ENCODE measurements around the gene GRIA4. TPM values are rescaled to one million over a fixed set of nuclear protein-coding genes. Genes with fewer than 3 reads are reported as not detected.
"Not testable (repeated sequence)": the region's sequence is repeated elsewhere in the genome, so short reads cannot be mapped to it uniquely, and the experiment has no call there.

The GRIA4 gene
- total and polyA plus RNA-seq, 5 donors, result 0.05 to 0.17 TPM; not detected in 3

DNA sequence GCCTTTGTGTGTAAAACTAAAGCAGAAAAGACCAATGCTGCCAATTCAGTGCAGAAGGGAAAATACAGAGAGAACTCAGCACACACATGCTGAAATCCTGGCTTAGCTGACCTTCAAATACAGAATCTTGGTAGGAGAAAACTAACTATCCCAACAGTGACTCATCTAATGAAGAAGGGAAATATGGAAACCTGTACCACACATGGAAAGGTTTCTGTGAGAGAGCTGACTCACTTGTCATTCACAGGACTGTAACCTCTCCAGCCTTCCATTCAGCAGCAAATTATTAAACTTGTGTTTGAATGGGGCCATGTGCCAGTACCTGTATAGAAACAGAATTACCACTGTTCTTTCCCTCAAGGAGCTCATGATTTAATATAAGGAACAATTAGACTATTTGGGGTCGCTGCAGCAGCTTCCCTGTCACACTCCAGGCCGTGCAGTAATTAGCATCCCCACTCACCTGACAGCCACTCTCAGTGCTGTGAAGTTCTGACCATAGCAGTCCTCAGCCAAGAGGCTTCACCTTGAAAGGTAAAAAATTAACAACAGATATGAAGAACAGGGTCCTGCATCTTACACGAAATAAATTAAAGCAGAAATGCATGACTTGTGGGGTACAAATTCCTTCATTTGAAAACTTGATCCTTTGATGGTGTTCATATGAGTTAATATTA, 358.3 kb downstream of the GRIA4 start:
- DNase-seq (no peak), ATAC-seq (no peak)
- WGBS, result 78% methylated on average over 3 of the region's 3 CpGs
- Histone ChIP-seq H3K27me3 (ENCODE audit: control insufficient read depth, insufficient read depth) (no peaks in the 10 kb centered on the region), H3K27ac (ENCODE audit: low read length) (no peak overlapping the region), H3K9me3 (ENCODE audit: control insufficient read depth, low read length) (no peaks in the 10 kb centered on the region), H3K4me1 (ENCODE audit: control insufficient read depth, insufficient read depth, low read length) (no peaks in the 10 kb centered on the region), H3K4me3 (ENCODE audit: low read length) (no peak overlapping the region)
- intact Hi-C loops (cut with DNase I), result no loop called here

DNA sequence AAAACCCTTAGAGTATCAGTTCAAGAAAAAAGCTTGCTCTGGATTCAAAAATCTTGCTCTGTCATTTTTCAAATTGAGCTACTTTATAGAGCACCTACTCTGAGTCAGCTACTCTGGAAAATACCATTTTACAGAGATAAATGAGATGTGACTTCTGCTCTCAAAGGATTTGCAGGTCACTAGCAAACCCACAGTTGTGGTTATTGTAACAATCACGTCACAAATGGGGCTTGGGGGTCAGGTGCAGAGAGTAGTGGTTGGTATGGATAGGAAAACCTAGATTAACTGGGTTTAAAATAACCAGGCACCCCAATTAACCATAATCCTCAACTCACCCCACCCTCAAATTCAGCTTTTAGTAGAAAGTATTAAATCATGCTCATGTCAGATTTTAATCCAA, 359.9 kb downstream of the GRIA4 start:
- no peak overlapping the region for H3K27ac ChIP-seq (ENCODE audit: low read length)
- no peak overlapping the region for H3K4me3 ChIP-seq (ENCODE audit: low read length)
- 69% methylated on average over 1 of the region's 1 CpG for WGBS
- DNase-seq (no peak), ATAC-seq (no peak)
- no peaks in the 10 kb centered on the region for H3K4me1 ChIP-seq (ENCODE audit: control insufficient read depth, insufficient read depth, low read length)
- no peaks in the 10 kb centered on the region for H3K27me3 ChIP-seq (ENCODE audit: control insufficient read depth, insufficient read depth)
- intact Hi-C loops (cut with DNase I), result no loop called here
- no peaks in the 10 kb centered on the region for H3K9me3 ChIP-seq (ENCODE audit: control insufficient read depth, low read length)

DNA sequence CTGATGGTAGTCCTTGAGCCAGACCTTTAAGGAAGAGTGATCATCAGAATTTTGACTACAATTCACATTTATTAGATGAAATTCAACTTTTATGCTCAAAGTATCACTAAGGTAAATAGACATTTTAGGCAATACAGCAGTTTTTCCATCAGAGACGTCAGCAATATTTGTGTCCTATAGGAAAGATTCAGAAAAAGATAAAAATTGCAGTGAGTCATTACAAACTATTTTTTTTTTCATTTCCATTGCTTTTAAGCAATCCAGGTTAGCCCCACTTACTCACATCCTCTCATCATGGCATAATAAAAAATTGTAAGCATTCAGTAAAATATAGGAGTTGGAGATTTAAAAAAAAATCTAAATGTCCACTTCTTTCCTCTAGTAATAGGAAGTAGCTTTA, 365.3 kb downstream of the GRIA4 start:
- intact Hi-C loops (cut with DNase I), result no loop called here
- H3K9me3 ChIP-seq (ENCODE audit: control insufficient read depth, low read length), result no peaks in the 10 kb centered on the region
- H3K4me1 ChIP-seq (ENCODE audit: control insufficient read depth, insufficient read depth, low read length), result no peaks in the 10 kb centered on the region
- H3K27ac ChIP-seq (ENCODE audit: low read length), result no peak overlapping the region
- WGBS, result 77% methylated on average over 1 of the region's 1 CpG
- no peak overlapping the region for H3K4me3 ChIP-seq (ENCODE audit: low read length)
- no peak for DNase-seq
- H3K27me3 ChIP-seq (ENCODE audit: control insufficient read depth, insufficient read depth), result no peaks in the 10 kb centered on the region
- ATAC-seq, result no peak

DNA sequence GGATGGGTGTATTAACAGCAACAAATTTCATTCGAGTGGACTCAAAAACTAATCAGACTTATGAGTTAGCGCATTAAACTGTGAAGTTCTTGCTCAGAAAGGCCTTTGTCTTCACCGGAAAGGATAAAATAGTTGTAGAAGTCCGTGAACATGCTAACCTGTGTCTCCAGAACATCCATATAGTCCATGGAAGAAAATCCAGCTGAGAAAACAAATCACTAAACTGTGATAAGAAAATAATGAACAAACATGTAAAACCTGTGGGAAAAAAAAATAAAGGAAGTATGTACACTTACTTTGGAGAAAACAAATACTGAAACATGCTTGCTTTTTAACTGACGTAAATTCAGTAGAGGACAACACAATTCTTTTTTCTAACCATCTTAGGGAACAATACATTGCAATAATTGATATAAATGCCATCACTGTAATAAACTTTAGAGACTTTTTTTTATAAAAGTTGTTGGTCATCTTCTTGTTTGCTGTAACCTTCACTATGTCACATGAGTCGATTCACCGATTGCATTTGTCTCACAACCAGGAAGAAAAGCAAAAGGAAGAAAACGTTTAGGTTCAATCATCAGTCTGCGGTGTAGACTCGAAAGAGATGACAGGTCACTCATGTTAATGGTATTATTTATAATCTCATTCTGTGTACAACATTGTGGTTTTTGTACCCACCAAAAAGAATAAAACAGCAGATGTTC, 370.3 kb downstream of the GRIA4 start:
- WGBS, result 91% methylated on average over 10 of the region's 10 CpGs
- no peak for ATAC-seq
- no peak overlapping the region for H3K27ac ChIP-seq (ENCODE audit: low read length)
- intact Hi-C loops (cut with DNase I), result no loop called here
- no peak overlapping the region for H3K4me3 ChIP-seq (ENCODE audit: low read length)
- no peak for DNase-seq
- H3K9me3 ChIP-seq (ENCODE audit: control insufficient read depth, low read length), result no peaks in the 10 kb centered on the region
- H3K4me1 ChIP-seq (ENCODE audit: control insufficient read depth, insufficient read depth, low read length), result no peaks in the 10 kb centered on the region
- no peaks in the 10 kb centered on the region for H3K27me3 ChIP-seq (ENCODE audit: control insufficient read depth, insufficient read depth)

DNA sequence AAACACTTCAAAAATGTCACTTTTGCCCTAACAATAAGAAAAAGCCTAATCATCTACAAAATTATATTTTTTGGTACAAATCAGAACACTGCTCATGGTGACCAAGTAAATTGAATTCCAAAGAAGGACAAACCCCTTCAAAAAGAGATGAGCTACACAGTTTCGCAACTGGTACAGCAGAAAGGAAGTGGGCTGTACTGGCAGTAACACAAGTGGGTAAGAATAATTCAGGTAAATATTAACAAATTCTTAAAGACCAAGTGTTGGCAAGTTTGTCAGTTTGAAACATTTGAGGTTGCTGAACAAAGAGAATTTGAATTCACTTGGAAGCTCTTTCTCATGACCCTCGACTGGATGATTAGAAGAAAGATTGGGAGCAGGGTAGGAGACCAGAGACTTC, 376.7 kb downstream of the GRIA4 start:
- Histone ChIP-seq H3K4me1 (ENCODE audit: control insufficient read depth, insufficient read depth, low read length) (no peaks in the 10 kb centered on the region), H3K27me3 (ENCODE audit: control insufficient read depth, insufficient read depth) (no peaks in the 10 kb centered on the region), H3K27ac (ENCODE audit: low read length) (no peak overlapping the region), H3K9me3 (ENCODE audit: control insufficient read depth, low read length) (no peaks in the 10 kb centered on the region), H3K4me3 (ENCODE audit: low read length) (no peak overlapping the region)
- WGBS, result 89% methylated on average over 2 of the region's 2 CpGs
- DNase-seq, result no peak
- no peak for ATAC-seq
- intact Hi-C loops (cut with DNase I), result no loop called here

DNA sequence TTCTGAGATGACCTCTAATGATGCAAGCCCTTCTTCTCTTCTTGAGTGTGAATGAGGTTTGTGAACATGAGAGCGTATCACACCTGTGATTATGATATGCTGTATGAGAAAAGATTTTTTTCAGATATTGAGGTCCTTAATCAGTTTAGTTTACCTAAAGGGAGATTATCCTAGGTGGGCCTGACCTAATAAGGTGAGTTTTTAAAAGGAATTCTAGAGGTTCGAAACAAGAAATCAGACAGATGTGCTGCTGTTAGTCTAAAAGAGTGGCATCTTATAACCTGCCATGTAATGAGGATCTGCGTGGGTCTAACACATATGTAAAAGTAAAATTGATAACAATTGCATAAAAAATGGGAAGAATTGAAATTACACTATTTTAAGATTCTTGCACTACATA, 378.3 kb downstream of the GRIA4 start:
- ATAC-seq, result no peak

DNA sequence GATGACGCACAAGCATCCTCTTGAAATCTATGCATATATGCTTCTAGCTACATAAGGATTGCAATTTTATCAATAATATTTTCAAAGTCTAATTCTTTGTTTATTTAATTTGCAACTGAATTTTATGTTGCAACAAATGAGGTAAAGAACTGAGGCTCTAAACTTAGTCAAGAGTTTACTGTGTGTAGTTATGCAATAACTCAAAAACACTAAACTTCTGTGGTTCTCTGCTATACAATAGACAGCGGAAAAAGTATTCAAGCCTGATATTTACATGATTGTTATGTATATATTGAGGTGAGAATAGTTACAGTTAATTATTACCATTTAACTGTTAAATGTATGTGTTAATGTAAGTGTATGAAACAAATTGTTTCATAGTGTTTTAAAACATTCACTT, 379.3 kb downstream of the GRIA4 start:
- no peaks in the 10 kb centered on the region for H3K4me1 ChIP-seq (ENCODE audit: control insufficient read depth, insufficient read depth, low read length)
- intact Hi-C loops (cut with DNase I), result no loop called here
- DNase-seq (no peak), ATAC-seq (no peak)
- WGBS, result 94% methylated on average over 2 of the region's 2 CpGs
- no peak overlapping the region for H3K4me3 ChIP-seq (ENCODE audit: low read length)
- no peaks in the 10 kb centered on the region for H3K27me3 ChIP-seq (ENCODE audit: control insufficient read depth, insufficient read depth)
- H3K27ac ChIP-seq (ENCODE audit: low read length), result no peak overlapping the region
- H3K9me3 ChIP-seq (ENCODE audit: control insufficient read depth, low read length), result no peaks in the 10 kb centered on the region

More for the DNA sequence above, 378.3 kb downstream of the GRIA4 start:
- 96% methylated on average over 3 of the region's 3 CpGs for WGBS
- no peaks in the 10 kb centered on the region for H3K9me3 ChIP-seq (ENCODE audit: control insufficient read depth, low read length)
- no peak overlapping the region for H3K27ac ChIP-seq (ENCODE audit: low read length)
- H3K27me3 ChIP-seq (ENCODE audit: control insufficient read depth, insufficient read depth), result no peaks in the 10 kb centered on the region
- no peaks in the 10 kb centered on the region for H3K4me1 ChIP-seq (ENCODE audit: control insufficient read depth, insufficient read depth, low read length)
- intact Hi-C loops (cut with DNase I), result no loop called here
- no peak for DNase-seq
- H3K4me3 ChIP-seq (ENCODE audit: low read length), result no peak overlapping the region

DNA sequence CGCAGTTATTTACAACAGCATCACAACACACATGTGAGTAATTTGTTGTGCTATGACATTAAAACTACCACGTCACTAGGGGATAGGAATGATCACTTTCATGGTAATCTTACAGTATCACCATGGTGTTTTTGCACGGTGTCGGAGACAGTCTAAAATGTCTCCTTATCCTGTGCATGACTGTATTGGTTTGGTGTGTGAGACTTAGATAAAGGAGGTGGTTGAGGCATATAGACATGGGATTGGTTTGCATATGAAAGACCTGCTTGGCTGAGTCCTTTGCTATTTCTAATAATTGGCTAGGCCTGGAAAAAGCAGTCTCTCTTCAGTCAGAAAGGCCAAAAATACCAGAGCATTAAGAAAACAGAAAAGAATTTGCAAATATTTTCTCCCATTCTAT, 382.0 kb downstream of the GRIA4 start:
- no peaks in the 10 kb centered on the region for H3K27me3 ChIP-seq (ENCODE audit: control insufficient read depth, insufficient read depth)
- ATAC-seq, result no peak
- intact Hi-C loops (cut with DNase I), result no loop called here
- WGBS, result 96% methylated on average over 4 of the region's 4 CpGs
- no peak overlapping the region for H3K4me3 ChIP-seq (ENCODE audit: low read length)
- no peaks in the 10 kb centered on the region for H3K9me3 ChIP-seq (ENCODE audit: control insufficient read depth, low read length)
- no peaks in the 10 kb centered on the region for H3K4me1 ChIP-seq (ENCODE audit: control insufficient read depth, insufficient read depth, low read length)
- DNase-seq, result no peak
- no peak overlapping the region for H3K27ac ChIP-seq (ENCODE audit: low read length)

DNA sequence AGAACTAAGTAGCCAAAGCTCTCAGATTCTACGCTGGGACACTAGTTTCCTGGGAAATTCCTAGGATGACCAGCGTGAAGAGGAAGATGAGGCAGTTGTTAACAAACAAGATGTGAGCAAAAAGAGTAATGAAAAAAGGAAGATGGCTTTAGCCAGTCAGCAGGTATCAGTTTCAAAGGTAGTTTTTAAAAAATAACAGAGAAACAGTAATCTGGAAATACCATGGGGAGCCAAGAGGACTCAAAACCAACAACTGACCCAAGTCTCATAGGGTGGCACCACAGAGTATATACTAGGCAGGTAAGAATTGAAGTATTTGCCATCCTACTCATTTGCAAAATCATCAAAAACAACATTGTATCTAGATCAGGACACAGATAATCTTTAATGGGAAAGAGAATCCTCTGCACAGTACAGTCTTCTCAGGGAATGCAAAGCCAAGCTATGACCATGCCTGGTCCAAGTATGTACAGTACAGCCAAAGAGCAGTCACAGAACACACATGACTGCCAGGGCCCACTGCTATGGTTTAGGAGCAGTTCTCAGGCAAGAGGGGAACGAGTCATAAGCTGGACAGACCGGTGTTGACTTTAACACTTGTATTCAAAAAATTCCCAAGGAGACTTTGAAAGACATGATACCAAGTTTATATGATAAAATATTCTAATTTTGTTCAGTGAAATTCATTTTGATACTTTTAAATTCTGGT, 391.6 kb downstream of the GRIA4 start:
- DNase-seq (no peak), ATAC-seq (no peak)
- 92% methylated on average over 4 of the region's 4 CpGs for WGBS
- no peak overlapping the region for H3K4me3 ChIP-seq (ENCODE audit: low read length)
- no peaks in the 10 kb centered on the region for H3K27me3 ChIP-seq (ENCODE audit: control insufficient read depth, insufficient read depth)
- no peaks in the 10 kb centered on the region for H3K9me3 ChIP-seq (ENCODE audit: control insufficient read depth, low read length)
- H3K4me1 ChIP-seq (ENCODE audit: control insufficient read depth, insufficient read depth, low read length), result no peaks in the 10 kb centered on the region
- intact Hi-C loops (cut with DNase I), result no loop called here
- H3K27ac ChIP-seq (ENCODE audit: low read length), result no peak overlapping the region

DNA sequence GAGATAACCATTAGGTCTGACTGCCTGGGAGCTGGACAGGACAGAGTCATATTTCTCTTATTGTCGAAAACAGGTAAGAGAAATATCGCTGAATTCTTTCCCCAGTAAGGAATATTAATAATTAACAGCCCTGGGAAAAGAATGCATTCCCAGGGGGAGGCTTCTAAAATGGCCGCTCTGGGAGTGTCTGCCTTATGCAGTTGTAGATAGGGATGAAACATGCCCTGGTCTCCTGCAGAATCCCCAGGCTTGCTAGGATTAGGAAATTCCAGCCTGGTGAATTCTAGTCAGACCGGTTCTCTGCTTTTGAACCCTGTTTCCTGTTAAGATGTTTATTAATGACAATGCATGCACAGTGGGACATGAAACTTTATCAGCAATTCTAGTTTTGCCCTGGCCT, 393.2 kb downstream of the GRIA4 start:
- H3K4me3 ChIP-seq (ENCODE audit: low read length); H3K27me3 ChIP-seq (ENCODE audit: control insufficient read depth, insufficient read depth); intact Hi-C loops (cut with DNase I); ATAC-seq; DNase-seq; H3K27ac ChIP-seq (ENCODE audit: low read length); H3K4me1 ChIP-seq (ENCODE audit: control insufficient read depth, insufficient read depth, low read length); H3K9me3 ChIP-seq (ENCODE audit: control insufficient read depth, low read length): not testable (repeated sequence)
- 93% methylated on average over 4 of the region's 4 CpGs for WGBS

DNA sequence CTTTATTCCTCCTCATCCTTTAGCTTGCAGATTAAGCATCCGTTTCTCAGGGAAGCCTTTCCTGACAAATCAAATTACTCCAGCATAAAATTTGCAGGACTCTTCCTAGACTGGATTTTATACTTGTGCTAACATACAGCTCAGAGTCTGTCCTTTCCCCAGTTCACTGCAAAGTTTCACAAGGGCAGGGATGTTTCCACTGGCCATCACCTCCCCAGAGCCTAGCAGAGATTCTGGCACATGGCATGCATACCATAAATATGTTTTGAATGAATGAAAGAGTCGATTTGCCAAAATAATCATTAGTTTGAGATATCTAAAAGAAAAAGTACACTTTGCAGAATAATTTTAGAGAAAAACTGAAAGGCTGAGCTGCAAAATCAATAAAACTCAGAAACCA, 401.6 kb downstream of the GRIA4 start:
- WGBS, result 59% methylated on average over 2 of the region's 2 CpGs

More for the DNA sequence above, 401.6 kb downstream of the GRIA4 start:
- DNase-seq (no peak), ATAC-seq (no peak)
- Histone ChIP-seq H3K4me1 (ENCODE audit: control insufficient read depth, insufficient read depth, low read length) (peaks cover 3% of the 10 kb centered on the region), H3K27ac (ENCODE audit: low read length) (no peak overlapping the region), H3K9me3 (ENCODE audit: control insufficient read depth, low read length) (no peaks in the 10 kb centered on the region), H3K27me3 (ENCODE audit: control insufficient read depth, insufficient read depth) (no peaks in the 10 kb centered on the region), H3K4me3 (ENCODE audit: low read length) (no peak overlapping the region)
- intact Hi-C loops (cut with DNase I), result no loop called here
